Hepatocyte (in vitro differentiated cells): ENCODE measurements around the gene FMNL2.

Source experiments
- CTCF ChIP-seq: fragments of 200-600 bp; sonication (generic); IDR thresholded peaks from 2 replicates; pipeline ENCODE4 v1.5.1; 2016; ENCODE audit warnings: antibody characterized with exemption, mild to moderate bottlenecking; ENCODE audit not compliant: poor library complexity
- EZH2 ChIP-seq: fragments of 200-600 bp; sonication (generic); IDR thresholded peaks from 2 replicates; pipeline ENCODE4 v1.6.1; 2016; ENCODE audit warnings: antibody characterized with exemption, mild to moderate bottlenecking, borderline replicate concordance
- EZH2phosphoT487 ChIP-seq: fragments of 200-600 bp; sonication (generic); IDR thresholded peaks from one replicate; pipeline ENCODE4 v1.6.1; 2018; ENCODE audit warnings: antibody characterized with exemption, mild to moderate bottlenecking, low read depth, moderate library complexity; ENCODE audit not compliant: unreplicated experiment, severe bottlenecking

DNA sequence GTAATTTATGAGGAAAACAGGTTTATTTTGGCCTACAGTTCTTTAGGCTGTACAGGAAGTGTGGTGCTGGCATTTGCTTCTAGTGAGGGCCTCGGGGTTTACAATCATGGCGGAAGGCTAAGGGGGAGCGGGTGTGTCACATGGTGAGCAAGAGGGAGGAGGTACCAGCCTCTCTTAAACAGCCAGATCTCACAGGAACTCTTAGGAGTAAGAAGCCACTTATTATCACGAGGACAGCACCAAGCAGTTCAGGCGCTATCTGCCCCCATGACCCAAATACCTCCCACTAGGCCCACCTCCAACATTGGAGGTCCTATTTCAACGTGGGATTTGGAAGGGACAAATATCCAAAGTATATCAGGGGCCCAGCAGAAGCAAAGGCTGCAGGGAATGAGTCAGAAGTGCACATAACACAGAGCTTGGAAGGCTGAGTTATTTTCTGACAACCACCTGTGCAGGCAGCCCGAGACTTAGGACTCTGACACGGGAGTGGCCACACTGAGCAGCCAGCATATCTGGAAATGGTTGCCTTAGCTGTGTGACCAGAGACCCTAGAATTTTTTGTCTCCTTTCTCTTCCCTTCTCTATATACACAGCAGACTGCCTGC is 211.4 kb downstream of the FMNL2 start:
- no peak for TF ChIP-seq CTCF
- no peak for TF ChIP-seq EZH2phosphoT487
- no peak for TF ChIP-seq EZH2
